ENCODE measurements around the gene SEMG2. TPM values are rescaled to one million over a fixed set of nuclear protein-coding genes. Genes with fewer than 3 reads are reported as not detected.

The SEMG2 gene
- total RNA-seq, 1 donor from 2014 or later, result not detected

DNA sequence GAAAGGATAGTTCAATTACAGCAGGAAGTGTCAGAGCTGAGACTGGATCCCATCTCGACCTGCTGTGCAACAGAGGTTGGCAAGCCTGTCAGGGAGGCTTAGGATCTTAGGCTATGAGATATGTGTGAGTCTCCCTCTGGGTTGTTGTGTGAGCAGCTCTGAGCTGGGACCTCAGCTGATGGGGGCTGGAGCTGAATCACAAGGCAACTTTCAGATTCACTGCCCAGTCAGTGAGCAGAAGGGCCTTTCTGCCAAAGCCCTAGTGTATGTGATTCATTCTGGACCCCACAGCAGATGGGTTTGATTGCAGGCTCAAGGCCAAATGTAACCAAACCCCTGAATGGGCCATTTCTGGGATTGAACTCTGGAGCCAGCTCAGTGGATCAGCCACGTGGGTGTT, 42.0 kb upstream of the SEMG2 start:
- TF ChIP-seq, protein P1, sequence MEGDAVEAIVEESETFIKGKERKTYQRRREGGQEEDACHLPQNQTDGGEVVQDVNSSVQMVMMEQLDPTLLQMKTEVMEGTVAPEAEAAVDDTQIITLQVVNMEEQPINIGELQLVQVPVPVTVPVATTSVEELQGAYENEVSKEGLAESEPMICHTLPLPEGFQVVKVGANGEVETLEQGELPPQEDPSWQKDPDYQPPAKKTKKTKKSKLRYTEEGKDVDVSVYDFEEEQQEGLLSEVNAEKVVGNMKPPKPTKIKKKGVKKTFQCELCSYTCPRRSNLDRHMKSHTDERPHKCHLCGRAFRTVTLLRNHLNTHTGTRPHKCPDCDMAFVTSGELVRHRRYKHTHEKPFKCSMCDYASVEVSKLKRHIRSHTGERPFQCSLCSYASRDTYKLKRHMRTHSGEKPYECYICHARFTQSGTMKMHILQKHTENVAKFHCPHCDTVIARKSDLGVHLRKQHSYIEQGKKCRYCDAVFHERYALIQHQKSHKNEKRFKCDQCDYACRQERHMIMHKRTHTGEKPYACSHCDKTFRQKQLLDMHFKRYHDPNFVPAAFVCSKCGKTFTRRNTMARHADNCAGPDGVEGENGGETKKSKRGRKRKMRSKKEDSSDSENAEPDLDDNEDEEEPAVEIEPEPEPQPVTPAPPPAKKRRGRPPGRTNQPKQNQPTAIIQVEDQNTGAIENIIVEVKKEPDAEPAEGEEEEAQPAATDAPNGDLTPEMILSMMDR (IDR thresholded peaks at IDR 0.05; ENCODE audit: unreplicated experiment), result no peak
- no peak overlapping the region for H3K27ac Mint-ChIP-seq (ENCODE audit: unreplicated experiment)
- H3K9me3 Mint-ChIP-seq (ENCODE audit: unreplicated experiment), result no peaks in the 10 kb centered on the region

DNA sequence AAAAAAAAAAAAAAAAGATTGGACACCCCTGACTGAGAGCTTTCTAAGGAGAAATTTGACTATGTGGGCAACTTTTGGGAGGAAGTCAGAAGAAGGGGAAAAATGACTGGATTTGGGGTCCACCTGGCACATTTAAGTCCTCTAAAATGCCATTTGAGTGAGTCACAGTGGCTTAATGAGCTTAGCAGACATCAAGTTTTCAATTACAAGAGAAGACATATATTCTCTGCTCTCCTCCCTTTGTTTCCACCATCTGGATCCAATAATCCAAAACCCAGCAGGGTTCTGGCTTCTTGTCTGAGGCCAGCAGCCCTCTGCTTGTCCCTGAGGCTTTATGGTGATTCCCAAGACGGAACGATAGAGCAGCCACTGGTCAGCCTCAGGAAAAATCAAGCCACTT, 39.5 kb upstream of the SEMG2 start:
- DNase-seq (ENCODE audit: low spot score), result no peak
- H3K27ac Mint-ChIP-seq (ENCODE audit: unreplicated experiment), result no peak overlapping the region
- H3K9me3 Mint-ChIP-seq (ENCODE audit: unreplicated experiment), result no peaks in the 10 kb centered on the region
- H3K36me3 Mint-ChIP-seq (ENCODE audit: low read depth, unreplicated experiment), result no peaks in the 10 kb centered on the region
- H3K4me3 Mint-ChIP-seq (ENCODE audit: unreplicated experiment), result no peak overlapping the region
- TF ChIP-seq, protein P1 (IDR thresholded peaks at IDR 0.05; ENCODE audit: unreplicated experiment), result no peak
- peaks cover 3% of the 10 kb centered on the region for H3K27me3 Mint-ChIP-seq (ENCODE audit: unreplicated experiment)
- H3K4me1 Mint-ChIP-seq (ENCODE audit: unreplicated experiment), result peaks cover 9% of the 10 kb centered on the region

More for the DNA sequence above, 42.0 kb upstream of the SEMG2 start:
- Mint-ChIP-seq H3K36me3 (ENCODE audit: low read depth, unreplicated experiment) (no peaks in the 10 kb centered on the region), H3K4me1 (ENCODE audit: unreplicated experiment) (peaks cover 9% of the 10 kb centered on the region), H3K27me3 (ENCODE audit: unreplicated experiment) (peaks cover 3% of the 10 kb centered on the region), H3K4me3 (ENCODE audit: unreplicated experiment) (no peak overlapping the region)
- no peak for DNase-seq (ENCODE audit: low spot score)

DNA sequence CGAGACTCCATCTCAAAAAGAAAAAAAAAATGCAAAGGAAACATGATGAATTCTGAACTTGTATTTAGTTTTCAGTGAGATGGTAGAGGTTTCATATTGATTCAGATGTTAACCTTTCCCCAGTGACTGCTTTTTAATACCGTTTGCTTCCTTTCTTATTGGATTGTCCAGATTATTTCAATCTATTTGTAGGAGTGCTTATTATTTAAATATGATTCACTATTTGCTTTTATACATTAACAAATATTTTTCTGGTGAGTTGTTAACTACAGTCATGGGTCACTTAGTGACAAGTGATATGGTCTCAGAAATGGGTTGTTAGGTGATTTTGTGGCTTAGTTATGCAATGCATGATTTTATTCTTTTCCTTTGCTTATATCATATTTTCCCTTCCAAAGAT, 38.1 kb upstream of the SEMG2 start:
- no peak for DNase-seq (ENCODE audit: low spot score)
- Mint-ChIP-seq H3K27ac (ENCODE audit: unreplicated experiment) (no peak overlapping the region), H3K27me3 (ENCODE audit: unreplicated experiment) (peaks cover 3% of the 10 kb centered on the region), H3K9me3 (ENCODE audit: unreplicated experiment) (no peaks in the 10 kb centered on the region), H3K4me3 (ENCODE audit: unreplicated experiment) (no peak overlapping the region), H3K4me1 (ENCODE audit: unreplicated experiment) (peaks cover 9% of the 10 kb centered on the region), H3K36me3 (ENCODE audit: low read depth, unreplicated experiment) (no peaks in the 10 kb centered on the region)
- TF ChIP-seq, protein P1 (IDR thresholded peaks at IDR 0.05; ENCODE audit: unreplicated experiment), result no peak

DNA sequence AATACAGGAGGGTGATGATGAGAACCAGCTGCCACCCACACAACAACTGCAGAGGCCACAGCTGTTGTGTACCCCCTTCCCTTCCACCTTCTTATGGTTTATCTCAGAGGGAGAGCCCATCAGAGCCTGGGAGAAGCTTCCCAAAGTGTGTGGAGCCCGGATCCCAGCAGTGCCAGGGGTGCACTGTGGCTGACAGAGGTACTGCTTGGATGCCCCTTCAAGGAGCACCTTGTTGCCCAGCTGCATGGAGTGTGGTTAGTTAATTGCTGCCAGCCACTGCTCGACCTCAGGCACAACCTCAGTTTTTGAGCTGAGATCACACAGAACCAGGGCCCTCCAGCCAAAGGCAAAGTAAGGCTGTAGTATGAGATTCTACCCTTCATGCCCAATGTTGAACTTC, 33.5 kb upstream of the SEMG2 start:
- no peak overlapping the region for H3K4me3 Mint-ChIP-seq (ENCODE audit: unreplicated experiment)
- H3K4me1 Mint-ChIP-seq (ENCODE audit: unreplicated experiment), result no peaks in the 10 kb centered on the region
- no peak overlapping the region for H3K27ac Mint-ChIP-seq (ENCODE audit: unreplicated experiment)
- no peaks in the 10 kb centered on the region for H3K36me3 Mint-ChIP-seq (ENCODE audit: low read depth, unreplicated experiment)
- no peaks in the 10 kb centered on the region for H3K9me3 Mint-ChIP-seq (ENCODE audit: unreplicated experiment)
- no peaks in the 10 kb centered on the region for H3K27me3 Mint-ChIP-seq (ENCODE audit: unreplicated experiment)
- DNase-seq (ENCODE audit: low spot score), result no peak
- TF ChIP-seq, protein P1 (IDR thresholded peaks at IDR 0.05; ENCODE audit: unreplicated experiment), result no peak

DNA sequence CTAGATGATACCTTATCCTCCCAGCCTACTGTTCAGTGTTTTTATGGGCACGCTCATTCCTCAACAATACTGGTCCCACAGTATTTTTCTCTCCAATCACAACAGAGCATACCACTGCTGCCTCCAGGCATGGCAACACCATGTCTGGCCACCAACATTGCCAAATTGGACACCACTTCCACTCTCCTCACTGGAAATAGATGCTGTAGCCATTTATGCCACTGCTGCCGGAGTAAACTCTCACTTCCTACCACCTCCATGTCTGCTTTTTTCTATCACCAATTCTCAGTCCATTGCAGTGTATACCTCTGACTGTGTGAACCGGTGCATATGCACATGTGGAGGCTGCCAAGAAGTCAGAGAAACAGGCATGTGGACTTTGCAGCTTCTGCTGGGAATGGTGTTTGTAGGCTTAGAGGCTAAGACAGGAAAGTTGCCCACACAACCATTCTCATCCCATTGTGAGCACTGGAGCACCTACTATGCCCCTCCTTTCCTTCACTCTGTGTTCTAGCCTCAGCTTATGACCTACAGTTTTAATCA, 32.0 kb upstream of the SEMG2 start:
- Mint-ChIP-seq H3K27me3 (ENCODE audit: unreplicated experiment) (no peaks in the 10 kb centered on the region), H3K4me1 (ENCODE audit: unreplicated experiment) (no peaks in the 10 kb centered on the region), H3K9me3 (ENCODE audit: unreplicated experiment) (no peaks in the 10 kb centered on the region), H3K4me3 (ENCODE audit: unreplicated experiment) (no peak overlapping the region), H3K36me3 (ENCODE audit: low read depth, unreplicated experiment) (no peaks in the 10 kb centered on the region), H3K27ac (ENCODE audit: unreplicated experiment) (no peak overlapping the region)
- DNase-seq (ENCODE audit: low spot score), result no peak
- TF ChIP-seq, protein P1 (IDR thresholded peaks at IDR 0.05; ENCODE audit: unreplicated experiment), result no peak

All from endothelial cell (in vitro differentiated cells).